Esophagus muscularis mucosa (tissue), 3 donors: ENCODE results near the gene SKA3.

Experiments
- CTCF ChIP-seq, 3 experiments: fragments of 200-600 bp in 2 of 3; fragments of 450-650 bp in 1 of 3; sonication (generic) in 2 of 3; IDR thresholded peaks; one replicate each; pipeline ENCODE4 v1.5.1; 2017 to 2019; ENCODE audit warnings: antibody characterized with exemption in 3 of 3, mild to moderate bottlenecking in 2 of 3, moderate library complexity in 1 of 3
- POLR2A ChIP-seq: fragments of 450-650 bp; IDR thresholded peaks from one replicate; pipeline ENCODE4 v1.6.1; 2017; ENCODE audit warnings: antibody characterized with exemption, moderate library complexity, mild to moderate bottlenecking, low read depth
- POLR2AphosphoS5 ChIP-seq, 2 donors: sonication (generic); formaldehyde crosslinking; IDR thresholded peaks; one replicate each; pipeline ENCODE4 v1.6.1; 2017; ENCODE audit warnings: antibody characterized with exemption in 2 of 2

GRCh38 chr13:21225082-21225481, 48.7 kb upstream of the SKA3 start:
- TF ChIP-seq POLR2A (no peak), CTCF (IDR thresholded peaks at IDR 0.05) (no peak), POLR2AphosphoS5 (IDR thresholded peaks at IDR 0.05) (no peak)
